Measurements from ENCODE around the gene ZMYM2.
"Not testable (repeated sequence)": the region's sequence is repeated elsewhere in the genome, so short reads cannot be mapped to it uniquely, and the experiment has no call there.

Gene ZMYM2

DNA sequence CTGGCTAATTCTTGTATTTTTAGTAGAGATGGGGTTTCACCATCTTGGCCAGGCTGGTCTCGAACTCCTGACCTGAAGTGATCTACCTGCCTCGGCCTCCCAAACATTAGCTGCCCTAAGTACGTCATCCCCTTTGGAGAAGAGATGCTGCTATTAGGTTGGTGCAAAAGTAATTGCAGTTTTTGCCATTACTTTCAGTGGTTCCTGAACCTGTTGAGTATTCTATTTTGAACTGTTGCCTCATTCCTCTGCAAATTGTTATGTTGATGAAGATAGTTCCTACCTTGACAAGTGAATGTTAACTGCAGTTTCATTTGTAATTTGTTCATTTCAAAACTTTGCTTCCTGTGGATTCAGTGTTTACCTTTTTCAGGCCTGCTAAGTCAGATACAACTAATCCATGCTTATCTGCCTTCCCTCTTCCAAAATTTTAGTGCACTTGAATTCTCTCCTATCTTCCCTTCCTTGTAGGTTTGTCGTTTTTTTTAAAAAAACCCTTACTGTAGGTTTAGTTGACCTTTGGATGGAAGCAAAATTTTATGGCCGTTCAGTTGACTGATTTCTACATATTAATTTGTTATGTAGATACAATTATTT is 24.0 kb downstream of the ZMYM2 start:
- no peak for DNase-seq (ENCODE audit: low read depth)

DNA sequence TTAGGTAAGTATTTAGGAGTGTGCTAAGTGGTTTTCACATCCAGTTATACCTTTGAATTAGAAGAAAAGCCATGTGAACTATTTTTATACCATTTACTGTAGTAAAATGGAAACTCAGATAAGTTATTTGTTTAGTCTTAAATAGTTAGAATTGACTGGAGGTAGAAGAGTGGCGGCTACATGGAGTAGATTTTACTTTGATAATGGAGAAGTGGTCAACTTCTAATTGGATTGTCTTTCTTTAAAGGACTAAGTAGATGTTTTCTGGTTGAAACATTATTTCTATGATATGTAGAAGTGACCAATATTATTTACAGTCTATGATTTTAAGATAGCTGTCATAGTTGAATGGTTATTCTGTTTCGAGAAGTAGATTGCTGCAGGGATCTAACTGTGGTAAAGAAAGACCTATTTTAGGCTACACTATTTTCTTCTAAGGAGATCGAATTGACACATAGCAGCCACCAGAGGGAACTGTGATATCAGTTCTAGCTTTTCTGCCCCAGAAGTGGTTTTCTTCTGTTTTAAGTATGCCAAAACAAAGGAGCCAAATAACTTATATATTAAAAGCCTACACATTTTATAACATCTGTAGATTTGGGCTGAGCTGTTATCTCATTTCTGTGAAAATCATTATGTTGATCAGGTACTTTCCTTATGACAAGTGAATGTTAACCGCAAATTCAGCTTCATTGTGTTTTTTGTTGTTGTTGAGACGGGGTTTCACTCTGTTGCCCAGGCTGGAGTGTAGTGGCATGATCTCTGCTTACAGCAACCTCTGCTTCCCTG is 26.1 kb downstream of the ZMYM2 start:
- DNase-seq (ENCODE audit: low read depth), result no peak

DNA sequence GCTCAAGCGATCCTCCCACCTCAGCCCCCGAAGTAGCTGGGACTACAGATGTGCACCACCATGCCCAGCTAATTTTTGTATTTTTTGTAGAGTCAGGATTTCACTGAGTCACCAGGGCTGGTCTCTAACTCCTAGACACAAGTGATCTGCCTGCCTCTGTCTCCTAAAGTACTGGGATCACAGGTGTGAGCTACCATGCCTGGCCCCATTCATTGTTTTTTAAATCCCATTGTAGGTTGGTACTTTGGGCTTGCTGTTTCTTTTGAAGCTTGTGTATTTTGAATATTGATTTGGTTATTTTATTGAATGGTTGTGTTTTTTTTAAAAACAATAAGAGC is 26.7 kb downstream of the ZMYM2 start:
- no peak for DNase-seq (ENCODE audit: low read depth)

DNA sequence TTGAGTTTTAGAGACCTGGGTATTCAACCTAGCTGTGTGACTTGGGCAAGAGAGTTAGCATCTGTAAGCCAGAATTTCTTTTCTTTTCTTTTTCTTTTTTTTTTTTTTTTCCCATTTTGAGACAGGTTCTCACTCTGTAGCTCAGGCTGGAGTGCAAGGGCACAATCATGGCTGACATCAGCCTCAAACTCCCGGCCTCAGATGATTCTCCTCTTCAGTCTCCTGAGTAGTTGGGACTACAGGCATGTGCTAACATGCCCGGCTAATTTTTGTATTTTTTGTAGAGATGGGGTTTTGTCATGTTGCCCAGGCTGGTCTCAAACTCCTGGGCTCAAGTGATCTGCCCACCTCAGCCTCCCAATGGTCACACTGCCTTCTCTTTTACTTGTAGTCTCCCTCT is 33.0 kb downstream of the ZMYM2 start:
- no peak for DNase-seq (ENCODE audit: low read depth)

DNA sequence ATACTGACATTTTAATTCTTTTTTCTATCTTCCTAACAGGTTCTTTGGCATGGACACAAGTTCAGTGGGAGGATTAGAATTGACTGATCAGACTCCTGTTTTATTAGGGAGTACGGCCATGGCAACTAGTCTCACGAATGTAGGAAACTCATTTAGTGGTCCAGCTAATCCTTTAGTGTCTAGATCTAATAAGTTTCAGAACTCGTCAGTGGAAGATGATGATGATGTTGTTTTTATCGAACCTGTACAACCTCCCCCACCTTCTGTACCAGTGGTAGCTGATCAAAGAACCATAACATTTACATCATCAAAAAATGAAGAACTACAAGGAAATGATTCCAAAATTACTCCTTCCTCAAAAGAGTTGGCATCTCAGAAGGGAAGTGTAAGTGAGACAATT is 34.5 kb downstream of the ZMYM2 start:
- no peak for DNase-seq (ENCODE audit: low read depth)

DNA sequence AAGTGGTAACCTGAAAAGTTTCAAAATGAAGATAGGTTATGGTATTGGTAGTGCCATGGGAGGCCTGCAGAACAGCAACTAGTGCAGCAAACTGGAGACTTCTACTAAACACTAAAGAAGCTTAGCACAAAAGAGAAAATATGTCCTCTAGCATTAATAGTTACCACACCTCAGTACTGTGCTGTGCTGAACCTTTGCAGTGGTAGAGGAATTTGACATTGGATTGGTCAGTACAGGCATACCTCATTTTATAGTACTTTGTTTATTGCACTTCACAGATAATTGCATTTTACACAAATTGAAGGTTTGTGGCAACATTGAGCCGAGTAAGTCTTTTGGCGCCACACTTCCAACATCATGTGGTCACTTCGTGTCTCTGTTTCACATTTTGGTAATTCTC is 40.4 kb downstream of the ZMYM2 start:
- DNase-seq (ENCODE audit: low read depth), result no peak

DNA sequence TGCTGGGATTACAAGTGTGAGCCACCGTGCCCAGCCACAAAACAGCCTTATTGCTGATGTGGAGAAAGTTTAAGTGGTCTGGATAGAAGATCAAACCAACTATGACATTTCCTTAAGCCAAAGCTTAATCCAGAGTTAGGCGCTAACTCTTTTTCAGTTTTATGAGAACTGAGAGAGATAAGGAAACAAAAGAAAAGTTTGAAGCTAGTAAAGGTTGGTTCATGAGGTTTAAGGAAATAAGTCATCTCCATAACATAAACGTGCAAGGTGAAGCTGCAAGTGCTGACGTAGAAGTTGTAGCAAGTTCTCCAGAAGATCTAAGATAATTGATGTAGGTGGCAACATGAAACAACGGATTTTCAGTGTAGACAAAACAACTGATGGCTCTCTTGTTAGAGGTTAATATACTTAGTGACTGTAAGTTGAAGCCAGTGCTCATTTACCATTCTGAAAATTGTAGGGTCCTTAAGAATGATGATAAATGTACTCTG is 41.6 kb downstream of the ZMYM2 start:
- no peak for DNase-seq (ENCODE audit: low read depth)

DNA sequence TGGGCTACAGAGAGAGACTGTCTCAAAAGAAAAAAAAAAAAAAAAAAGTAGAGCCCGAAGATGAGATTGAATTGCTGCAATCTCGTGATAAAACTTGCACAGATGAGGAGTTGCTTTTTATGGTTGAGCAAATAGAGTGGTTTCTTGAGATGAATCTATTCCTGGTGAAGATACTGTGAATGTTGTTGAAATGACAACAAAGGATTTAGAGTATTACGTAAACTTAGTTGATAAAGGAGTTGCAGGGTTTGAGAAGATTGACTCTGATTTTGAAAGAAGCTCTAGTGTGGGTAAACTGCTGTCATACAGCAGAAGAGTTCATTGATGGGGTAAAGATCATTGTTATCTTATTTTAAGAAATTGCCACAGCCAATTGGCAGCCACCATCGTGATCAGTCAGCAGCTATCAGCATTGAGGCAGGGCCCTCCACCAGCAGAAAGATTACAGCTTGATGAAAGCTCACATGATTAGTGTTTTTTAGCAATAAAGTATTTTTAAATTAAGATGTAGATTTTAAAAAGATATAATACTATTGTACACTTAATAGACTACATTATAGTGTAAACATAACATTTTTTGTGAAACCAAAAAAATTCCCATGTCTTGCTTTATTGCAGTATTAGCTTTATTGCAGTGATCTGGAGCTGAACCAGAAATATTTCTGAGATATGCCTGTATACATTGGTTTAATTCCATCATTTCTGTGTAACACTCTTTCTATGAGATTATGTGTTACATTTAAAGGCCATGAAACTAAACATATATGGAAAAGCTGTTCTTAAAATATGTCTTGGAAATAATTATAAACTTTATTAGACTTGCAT is 43.1 kb downstream of the ZMYM2 start:
- DNase-seq (ENCODE audit: low read depth), result no peak

DNA sequence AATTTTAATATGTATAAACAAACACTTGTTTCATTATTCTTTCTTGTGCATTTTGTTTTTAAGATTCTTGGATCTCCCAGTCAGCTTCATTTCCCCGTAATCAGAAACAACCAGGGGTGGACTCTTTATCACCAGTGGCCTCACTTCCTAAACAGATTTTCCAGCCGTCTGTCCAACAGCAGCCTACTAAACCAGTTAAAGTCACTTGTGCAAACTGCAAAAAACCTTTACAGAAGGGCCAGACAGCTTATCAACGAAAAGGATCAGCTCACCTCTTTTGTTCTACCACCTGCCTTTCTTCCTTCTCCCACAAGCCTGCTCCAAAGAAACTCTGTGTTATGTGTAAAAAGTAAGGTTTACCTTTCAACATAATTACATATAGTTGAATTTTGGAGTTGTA is 44.3 kb downstream of the ZMYM2 start:
- no peak for DNase-seq (ENCODE audit: low read depth)

DNA sequence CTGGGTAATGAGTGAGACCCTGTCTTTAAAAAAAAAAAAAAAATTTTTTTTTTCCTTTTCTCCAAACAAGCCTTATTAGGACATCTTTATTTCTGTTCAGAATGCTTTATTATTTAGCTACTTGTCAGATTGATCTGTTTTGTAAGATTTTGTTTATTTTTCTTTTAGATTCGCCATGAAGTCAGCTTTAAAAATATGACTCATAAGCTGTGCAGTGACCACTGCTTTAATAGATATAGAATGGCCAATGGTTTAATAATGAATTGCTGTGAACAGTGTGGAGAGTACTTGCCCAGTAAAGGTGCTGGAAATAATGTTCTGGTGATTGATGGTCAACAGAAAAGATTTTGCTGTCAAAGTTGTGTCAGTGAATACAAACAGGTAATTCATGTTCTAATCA is 47.7 kb downstream of the ZMYM2 start:
- DNase-seq (ENCODE audit: low read depth), result no peak

DNA sequence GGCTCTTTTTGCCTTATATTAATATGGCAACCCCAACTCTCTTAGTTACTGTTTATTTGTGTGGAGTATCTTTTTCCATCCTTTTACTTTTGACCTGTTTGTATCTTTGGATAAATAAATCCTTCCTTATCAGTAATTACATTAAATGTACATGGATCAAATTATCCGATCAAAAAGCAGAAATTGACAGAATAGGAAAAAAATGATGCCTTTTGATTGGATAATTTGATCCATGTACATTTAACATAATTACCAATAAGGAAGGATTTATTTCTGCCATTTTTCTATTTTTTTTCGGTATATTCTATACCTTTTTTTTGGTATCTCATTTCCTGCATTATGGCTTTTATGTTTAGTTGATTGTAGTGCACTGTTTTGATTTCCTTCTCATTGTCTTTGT is 57.2 kb downstream of the ZMYM2 start:
- DNase-seq (ENCODE audit: low read depth), result no peak

DNA sequence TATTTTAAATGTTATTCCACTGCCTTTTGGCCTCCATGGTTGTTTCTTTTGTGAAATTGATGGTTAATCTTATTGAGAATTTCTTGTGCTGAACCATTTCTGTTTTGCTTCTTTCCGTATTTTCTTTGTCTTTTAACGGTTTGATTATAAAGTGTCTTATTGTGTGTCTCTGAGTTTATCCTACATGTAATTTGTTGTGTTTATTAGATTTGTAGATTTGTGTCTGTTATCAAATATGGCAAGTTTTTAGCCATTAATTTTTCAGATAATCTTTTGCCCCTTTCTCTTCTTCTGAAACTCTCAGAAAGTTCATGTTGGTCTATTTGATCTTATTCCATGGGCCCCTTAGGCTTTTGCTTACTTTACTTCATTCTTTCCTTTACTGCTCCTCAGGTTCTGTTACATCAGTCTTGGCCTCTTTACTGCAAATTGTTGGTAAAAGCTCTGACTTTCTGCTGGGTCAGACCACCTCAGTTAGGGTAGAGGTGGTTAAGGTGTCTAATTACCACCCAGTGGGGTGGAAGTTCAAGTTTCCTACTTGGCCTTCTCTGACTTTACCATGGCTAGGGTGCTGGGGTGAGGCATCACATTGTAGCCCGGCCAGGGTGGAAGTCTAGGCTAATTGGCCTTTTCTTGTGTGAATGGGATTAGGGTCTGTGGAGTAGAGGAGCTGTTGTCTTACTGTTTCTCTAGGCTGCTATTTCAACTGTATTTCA is 58.3 kb downstream of the ZMYM2 start:
- DNase-seq (ENCODE audit: low read depth), result no peak

DNA sequence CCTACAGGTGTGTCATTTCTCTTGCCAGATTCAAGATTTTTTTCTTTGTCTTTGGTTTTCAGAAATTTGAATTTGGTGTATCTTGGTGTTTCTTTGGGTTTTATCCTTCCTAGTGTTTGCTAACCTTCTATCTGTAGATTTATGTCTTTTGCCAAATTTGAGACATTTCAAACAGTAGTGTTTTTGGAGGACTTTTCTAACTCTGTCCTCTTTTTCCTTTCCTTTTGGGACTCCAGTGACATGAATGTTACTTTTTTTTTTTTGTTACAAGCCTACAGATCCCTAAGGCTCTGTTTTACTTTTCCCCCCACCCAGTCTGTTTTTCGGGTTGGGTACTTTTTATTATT is 58.8 kb downstream of the ZMYM2 start:
- DNase-seq (ENCODE audit: low read depth), result no peak

DNA sequence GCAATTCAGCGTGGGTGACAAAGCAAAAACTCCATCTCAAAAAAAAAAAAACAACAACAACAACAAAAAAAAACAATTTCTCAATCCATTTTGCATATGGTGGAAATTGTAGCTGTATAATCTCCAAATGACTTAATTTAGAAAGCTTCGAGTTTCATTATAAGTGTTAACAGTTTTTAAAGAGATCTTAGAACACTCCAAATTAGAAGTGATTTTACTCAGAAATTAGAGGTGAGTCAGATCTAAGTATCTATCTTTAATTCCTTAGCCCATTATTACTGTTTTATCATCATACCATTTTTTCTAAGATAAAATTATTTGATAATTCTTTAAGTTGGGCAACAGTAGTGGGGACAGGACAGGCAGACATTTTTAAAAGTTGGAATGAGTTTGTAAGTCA is 60.5 kb downstream of the ZMYM2 start:
- DNase-seq (ENCODE audit: low read depth), result no peak

DNA sequence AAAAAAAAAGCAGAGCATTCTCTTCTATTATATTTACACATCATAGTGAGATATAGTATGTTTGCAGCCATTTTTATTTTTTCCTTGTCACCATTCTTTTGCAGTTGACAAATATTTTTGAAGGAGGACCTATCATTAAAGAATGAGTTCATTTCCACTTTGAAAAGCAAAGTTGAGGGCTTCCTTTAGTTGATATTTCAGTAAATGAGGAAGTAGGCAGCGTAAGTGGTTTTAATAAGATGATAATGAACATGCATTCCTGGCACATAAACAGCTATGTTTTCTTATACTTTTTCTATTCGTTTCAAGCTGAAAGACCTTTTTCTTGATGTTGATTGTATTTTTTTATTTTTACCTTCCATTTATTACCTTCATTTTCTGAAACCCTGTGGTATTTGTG is 66.2 kb downstream of the ZMYM2 start:
- no peak for DNase-seq (ENCODE audit: low read depth)

DNA sequence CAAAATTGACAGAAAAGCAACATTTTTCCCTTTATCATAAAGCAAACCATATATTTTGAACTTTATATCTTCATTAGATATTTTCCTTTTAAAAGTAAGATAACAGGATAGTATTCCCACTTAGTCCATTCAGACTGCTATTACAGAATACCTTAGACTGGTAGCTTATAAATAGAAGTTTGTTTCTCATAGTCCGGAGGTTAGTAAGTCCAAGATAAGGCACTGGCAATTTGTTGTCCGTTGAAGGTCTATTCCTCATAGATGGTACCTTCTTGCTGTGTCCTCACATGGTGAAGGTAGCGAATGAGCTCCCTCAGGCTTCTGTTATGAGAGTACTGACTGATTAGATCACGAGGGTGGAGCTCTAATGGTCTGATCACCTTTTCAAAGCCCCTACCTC is 70.4 kb downstream of the ZMYM2 start:
- no peak for DNase-seq (ENCODE audit: low read depth)

DNA sequence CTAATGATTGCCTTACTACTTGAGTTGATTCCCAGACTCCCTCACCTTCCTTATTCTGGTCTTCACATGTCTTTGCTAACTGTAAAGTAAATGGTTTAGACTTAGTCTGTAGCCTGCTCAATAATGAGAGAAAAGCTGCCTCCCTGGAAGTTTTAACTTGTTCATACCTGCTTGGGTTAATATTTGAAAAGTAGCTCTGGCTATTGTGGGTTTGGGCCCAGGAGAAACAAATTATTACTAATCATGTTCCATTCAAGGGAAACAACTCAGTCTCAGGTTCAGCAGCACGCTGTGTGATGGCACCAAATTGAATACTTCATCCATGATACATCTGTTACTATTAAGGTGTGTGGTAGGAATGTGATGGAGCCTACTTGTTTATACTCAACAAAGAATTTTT is 75.0 kb downstream of the ZMYM2 start:
- no peak for DNase-seq (ENCODE audit: low read depth)

DNA sequence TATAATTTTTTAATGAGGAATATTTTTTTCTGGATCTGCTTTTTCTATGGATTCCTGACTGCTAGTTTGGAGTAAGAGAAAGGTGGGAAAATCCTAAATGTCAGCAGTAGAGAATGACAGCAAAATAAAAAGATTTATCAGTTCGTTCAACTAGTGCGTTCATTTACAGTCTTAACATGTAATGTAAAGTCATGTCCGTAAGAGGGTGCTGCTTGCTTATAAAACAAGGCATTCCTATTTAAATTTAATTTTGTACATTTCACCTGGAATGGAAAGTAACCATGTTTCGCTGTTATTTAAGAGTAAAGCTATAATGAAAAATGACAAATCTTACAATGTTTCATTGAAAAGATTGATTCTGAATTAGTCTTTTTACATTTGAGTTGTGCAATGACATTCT is 76.6 kb downstream of the ZMYM2 start:
- no peak for DNase-seq (ENCODE audit: low read depth)

DNA sequence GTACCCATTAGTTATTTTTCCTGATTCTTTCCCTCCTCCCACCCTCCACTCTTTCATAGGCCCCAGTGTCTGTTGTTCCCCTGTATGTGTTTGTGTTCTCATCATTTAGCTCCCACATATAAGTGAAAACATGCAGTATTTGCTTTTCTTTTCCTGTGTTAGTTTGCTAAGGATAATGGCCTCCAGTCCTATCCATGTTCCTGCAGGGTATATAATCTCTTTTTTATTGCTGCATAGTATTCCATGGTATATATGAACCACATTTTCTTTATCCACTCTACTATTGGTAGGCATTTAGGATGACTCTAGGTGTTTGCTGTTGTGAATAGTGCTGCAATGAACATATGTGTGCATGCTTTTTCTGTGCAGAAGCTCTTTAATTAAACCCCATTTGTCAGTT is 79.4 kb downstream of the ZMYM2 start:
- DNase-seq (ENCODE audit: low read depth), result no peak

DNA sequence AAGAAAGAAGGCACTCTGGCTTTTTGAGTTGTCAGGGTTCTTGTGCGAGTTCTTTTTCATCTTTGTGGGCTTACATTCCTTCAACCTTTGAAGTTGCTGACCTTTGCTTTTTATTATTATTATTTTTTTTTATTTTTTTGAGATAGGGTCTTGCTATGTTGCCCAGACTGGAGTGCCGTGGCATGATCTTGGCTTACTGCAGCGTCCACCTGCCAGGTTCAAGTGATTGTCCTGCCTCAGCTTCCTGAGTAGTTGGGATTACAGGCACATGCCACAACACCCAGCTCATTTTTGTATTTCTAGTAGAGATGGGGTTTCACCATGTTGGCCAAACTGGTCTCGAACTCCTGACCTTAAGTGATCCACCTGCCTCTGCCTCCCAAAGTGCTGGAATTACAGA is 84.1 kb downstream of the ZMYM2 start:
- DNase-seq (ENCODE audit: low read depth), result not testable (repeated sequence)

DNA sequence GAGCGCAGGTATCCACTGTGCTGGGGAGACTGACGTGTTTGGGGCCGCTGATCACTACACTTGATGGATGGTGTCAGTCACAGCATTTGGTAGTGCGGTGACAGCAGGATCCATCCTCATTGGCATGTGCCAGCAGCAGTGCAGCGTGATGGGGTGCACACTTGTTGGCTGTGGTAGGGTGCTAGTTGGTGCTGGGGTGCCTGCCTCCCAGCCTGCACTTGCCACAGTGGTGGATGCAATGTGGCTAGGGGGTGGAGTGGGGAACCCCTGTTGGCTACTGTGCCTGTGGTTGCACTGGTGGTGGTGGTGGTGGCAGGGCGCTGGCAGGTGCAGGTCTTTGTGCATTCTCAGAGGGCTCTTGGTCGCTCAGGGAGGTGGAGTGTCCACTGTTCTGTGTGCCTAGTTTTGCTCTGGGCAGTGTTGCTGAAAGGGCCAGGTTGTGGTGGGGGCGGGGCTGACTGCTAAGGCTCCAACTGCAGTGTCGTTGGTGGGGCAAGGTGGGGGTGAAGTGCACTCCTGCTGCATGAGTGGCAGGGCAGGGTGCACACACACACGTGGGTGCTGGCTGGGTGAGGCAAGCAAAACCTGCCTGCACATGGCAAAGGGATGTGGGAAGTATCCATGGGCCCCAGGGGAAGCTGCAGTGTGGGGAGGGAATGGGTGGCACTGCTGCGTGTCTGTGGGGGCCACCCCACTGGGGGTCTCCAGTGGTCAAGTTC is 84.8 kb downstream of the ZMYM2 start:
- DNase-seq (ENCODE audit: low read depth), result no peak

DNA sequence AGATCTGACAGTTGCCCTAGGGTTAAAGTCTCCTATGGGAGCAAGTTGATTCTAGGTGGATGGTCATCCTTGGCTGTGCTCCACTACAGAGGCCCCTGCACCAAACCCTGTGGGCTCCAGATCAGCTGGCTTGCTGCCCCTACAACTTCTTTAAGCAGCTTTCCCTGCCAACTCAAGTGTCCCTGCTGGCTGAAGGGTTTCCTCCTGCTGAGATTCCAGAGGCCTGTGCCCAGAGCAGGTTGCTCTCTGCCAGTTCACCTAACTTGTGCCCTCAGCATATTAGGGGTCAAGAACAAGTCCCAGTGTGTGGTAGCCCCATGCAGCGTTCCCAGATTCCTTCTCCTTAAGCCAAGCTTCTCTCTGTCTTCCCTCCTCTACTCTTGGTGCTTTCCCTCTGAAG is 85.6 kb downstream of the ZMYM2 start:
- no peak for DNase-seq (ENCODE audit: low read depth)

Measured in HS-27A (cell line).